HUES6 (cell line): ENCODE results near the gene KBTBD4.

Experiments used
- H3K27ac ChIP-seq: 2 replicates; pipeline ENCODE4 v1.7.0; 2013; ENCODE audit warnings: low read depth, mild to moderate bottlenecking, low read length, inconsistent platforms
- H3K27me3 ChIP-seq: 2 replicates; pipeline ENCODE4 v1.6.1; 2013; ENCODE audit warnings: low read length; ENCODE audit not compliant: control insufficient read depth, insufficient read depth
- H3K36me3 ChIP-seq: 2 replicates; pipeline ENCODE4 v1.6.1; 2013; ENCODE audit warnings: low read length; ENCODE audit not compliant: control insufficient read depth, insufficient read depth
- H3K4me1 ChIP-seq: 2 replicates; pipeline ENCODE4 v1.6.1; 2013; ENCODE audit warnings: low read length; ENCODE audit not compliant: control insufficient read depth, insufficient read depth
- H3K4me3 ChIP-seq: 2 replicates; pipeline ENCODE4 v1.5.1; 2013; ENCODE audit warnings: low read depth, low read length
- H3K9ac ChIP-seq: one replicate; pipeline ENCODE4 v1.6.1; 2013; ENCODE audit warnings: mild to moderate bottlenecking, low read length
- H3K9me3 ChIP-seq: 2 replicates; pipeline ENCODE4 v1.6.1; 2013; ENCODE audit warnings: low read depth, low read length; ENCODE audit not compliant: control insufficient read depth, insufficient read depth

KBTBD4 gene

GRCh38 chr11:47606731-47607130, 28.0 kb upstream of the KBTBD4 start:
- Histone ChIP-seq H3K27ac (no peak overlapping the region), H3K4me3 (no peak overlapping the region), H3K27me3 (no peaks in the 10 kb centered on the region), H3K9me3 (no peaks in the 10 kb centered on the region), H3K36me3 (peaks cover 10% of the 10 kb centered on the region; the same call in 1 of the 2 replicates), H3K4me1 (no peaks in the 10 kb centered on the region), H3K9ac (peak overlapping the region; percentile 3)

- H3K27ac ChIP-seq = no peak overlapping the region
- H3K36me3 ChIP-seq = 0 out of 2 replicates have a peak, but pooled peaks cover 5% of the 10 kb centered on the region
- no peaks in the 10 kb centered on the region for H3K4me1 ChIP-seq
- no peak overlapping the region for H3K4me3 ChIP-seq
- no peaks in the 10 kb centered on the region for H3K9me3 ChIP-seq
- no peak overlapping the region for H3K9ac ChIP-seq
- H3K27me3 ChIP-seq = no peaks in the 10 kb centered on the region
Measured at GRCh38 chr11:47605921-47606320, 27.2 kb upstream of the KBTBD4 start.

- 0 out of 2 replicates have a peak, but pooled peaks cover 10% of the 10 kb centered on the region for H3K4me1 ChIP-seq
- no peak overlapping the region for H3K9ac ChIP-seq
- no peak overlapping the region for H3K4me3 ChIP-seq
- no peak overlapping the region for H3K27ac ChIP-seq
- H3K9me3 ChIP-seq = no peaks in the 10 kb centered on the region
- H3K36me3 ChIP-seq = no peaks in the 10 kb centered on the region
- H3K27me3 ChIP-seq = no peaks in the 10 kb centered on the region
Measured at GRCh38 chr11:47603295-47603694, 24.5 kb upstream of the KBTBD4 start.

- H3K27ac ChIP-seq = no peak overlapping the region
- H3K27me3 ChIP-seq = peaks cover 13% of the 10 kb centered on the region
- H3K9me3 ChIP-seq = no peaks in the 10 kb centered on the region
- peaks cover 11% of the 10 kb centered on the region; the same call in 1 of the 2 replicates for H3K4me1 ChIP-seq
- no peak overlapping the region for H3K9ac ChIP-seq
- no peaks in the 10 kb centered on the region for H3K36me3 ChIP-seq
- no peak overlapping the region for H3K4me3 ChIP-seq
Measured at GRCh38 chr11:47599902-47600301, 21.1 kb upstream of the KBTBD4 start.

GRCh38 chr11:47595967-47596366, 17.2 kb upstream of the KBTBD4 start:
- no peaks in the 10 kb centered on the region for H3K36me3 ChIP-seq
- H3K4me3 ChIP-seq = no peak overlapping the region
- H3K27me3 ChIP-seq = peaks cover 45% of the 10 kb centered on the region
- H3K9me3 ChIP-seq = no peaks in the 10 kb centered on the region
- H3K27ac ChIP-seq = no peak overlapping the region
- H3K4me1 ChIP-seq = peaks cover 32% of the 10 kb centered on the region
- no peak overlapping the region for H3K9ac ChIP-seq

- 0 out of 2 replicates have a peak overlapping the region, but pooled peaks have one; percentile 72 for H3K4me3 ChIP-seq
- no peaks in the 10 kb centered on the region for H3K9me3 ChIP-seq
- no peaks in the 10 kb centered on the region for H3K36me3 ChIP-seq
- H3K27ac ChIP-seq = no peak overlapping the region
- H3K9ac ChIP-seq = no peak overlapping the region
- H3K27me3 ChIP-seq = peaks cover 45% of the 10 kb centered on the region
- peaks cover 32% of the 10 kb centered on the region for H3K4me1 ChIP-seq
Measured at GRCh38 chr11:47595029-47595428, 16.3 kb upstream of the KBTBD4 start.

- Histone ChIP-seq H3K4me1 (peaks cover 24% of the 10 kb centered on the region), H3K27ac (no peak within 1 kb of the TSS), H3K27me3 (peaks cover 45% of the 10 kb centered on the region), H3K36me3 (no peaks in the 10 kb centered on the region), H3K4me3 (peak within 1 kb of the TSS; percentile 72), H3K9ac (peak within 1 kb of the TSS; percentile 42), H3K9me3 (no peaks in the 10 kb centered on the region)
Measured at GRCh38 chr11:47593934-47594855, 15.4 kb upstream of the KBTBD4 start, which contains the start of gene C1QTNF4. Gene C1QTNF4 (minus strand): TSS chr11:47594411. CDS start chr11:47590810, 3,601 bp downstream.

GRCh38 chr11:47593492-47593933, 14.7 kb upstream of the KBTBD4 start:
- Histone ChIP-seq H3K9me3 (no peaks in the 10 kb centered on the region), H3K4me3 (peak overlapping the region; percentile 72), H3K36me3 (no peaks in the 10 kb centered on the region), H3K4me1 (peaks cover 22% of the 10 kb centered on the region), H3K27ac (no peak overlapping the region), H3K9ac (peak overlapping the region; percentile 1), H3K27me3 (peaks cover 45% of the 10 kb centered on the region)

GRCh38 chr11:47592970-47593369, 14.2 kb upstream of the KBTBD4 start:
- Histone ChIP-seq H3K4me3 (peak overlapping the region; percentile 72; the same call in 1 of the 2 replicates), H3K36me3 (no peaks in the 10 kb centered on the region), H3K9ac (no peak overlapping the region), H3K27me3 (peaks cover 45% of the 10 kb centered on the region), H3K27ac (no peak overlapping the region), H3K4me1 (peaks cover 22% of the 10 kb centered on the region), H3K9me3 (no peaks in the 10 kb centered on the region)

GRCh38 chr11:47592251-47592650, 13.5 kb upstream of the KBTBD4 start:
- H3K27ac ChIP-seq = no peak overlapping the region
- no peak overlapping the region for H3K9ac ChIP-seq

GRCh38 chr11:47591764-47592163, 13.0 kb upstream of the KBTBD4 start:
- Histone ChIP-seq H3K9ac (no peak overlapping the region), H3K27ac (no peak overlapping the region), H3K27me3 (peaks cover 45% of the 10 kb centered on the region), H3K4me1 (peaks cover 22% of the 10 kb centered on the region), H3K4me3 (no peak overlapping the region), H3K36me3 (no peaks in the 10 kb centered on the region), H3K9me3 (no peaks in the 10 kb centered on the region)

More at GRCh38 chr11:47592251-47592650, 13.5 kb upstream of the KBTBD4 start:
- H3K4me3 ChIP-seq = no peak overlapping the region
- H3K4me1 ChIP-seq = peaks cover 22% of the 10 kb centered on the region
- peaks cover 45% of the 10 kb centered on the region for H3K27me3 ChIP-seq
- no peaks in the 10 kb centered on the region for H3K36me3 ChIP-seq
- no peaks in the 10 kb centered on the region for H3K9me3 ChIP-seq
